Gastrocnemius medialis (tissue), 4 donors: Measurements from ENCODE around the gene MAST2. TPM values are rescaled to one million over a fixed set of nuclear protein-coding genes. Genes with fewer than 3 reads are reported as not detected.
"Not testable (repeated sequence)": the region's sequence is repeated elsewhere in the genome, so short reads cannot be mapped to it uniquely, and the experiment has no call there.

Experiments used
- ATAC-seq, 2 donors: fragments of 150-250 bp; one replicate each; pipeline ENCODE4 v1.9.1; 2016
- DNase-seq, 2 donors: peaks; one replicate each; pipeline ENCODE4 v3.0.0-alpha.2; 2019
- H3K27ac ChIP-seq, 4 donors: fragments of 200-600 bp; sonication (generic); 1 replicate in 1 of 4; 2 replicates in 3 of 4; pipeline ENCODE4 v1.5.1; 2016 to 2018; ENCODE audit warnings: mild to moderate bottlenecking in 2 of 4, moderate library complexity in 1 of 4
- H3K27me3 ChIP-seq, 3 donors: fragments of 200-600 bp; sonication (generic) in 2 of 3; 1 replicate in 1 of 3; 2 replicates in 2 of 3; pipeline versions ENCODE4 v1.5.1 to v1.6.0; 2016 to 2019; ENCODE audit warnings: mild to moderate bottlenecking in 1 of 3, moderate library complexity in 1 of 3
- H3K36me3 ChIP-seq, 2 donors: fragments of 200-600 bp; sonication (generic) in 1 of 2; one replicate each; pipeline ENCODE4 v1.5.1; 2017 to 2018
- H3K4me1 ChIP-seq, 2 donors: fragments of 200-600 bp; sonication (generic) in 1 of 2; one replicate each; pipeline ENCODE4 v1.5.1; 2016 to 2017; ENCODE audit warnings: mild to moderate bottlenecking in 2 of 2
- H3K4me3 ChIP-seq, 4 donors: fragments of 200-600 bp; sonication (generic) in 3 of 4; 1 replicate in 1 of 4; 2 replicates in 3 of 4; pipeline ENCODE4 v1.5.1; 2016 to 2019; ENCODE audit warnings: mild to moderate bottlenecking in 2 of 4
- H3K9me3 ChIP-seq, 3 donors: fragments of 200-600 bp; sonication (generic) in 2 of 3; 1 replicate in 1 of 3; 2 replicates in 2 of 3; pipeline ENCODE4 v1.5.1; 2016 to 2019
- POLR2A ChIP-seq, 2 donors: fragments of 450-650 bp; IDR thresholded peaks; one replicate each; pipeline ENCODE4 v1.6.1; 2017; ENCODE audit warnings: antibody characterized with exemption in 2 of 2, mild to moderate bottlenecking in 2 of 2, moderate library complexity in 2 of 2
- in situ Hi-C, 4 donors: fragments of 200-750 bp; cut with MboI; loops; one replicate each; pipeline versions ENCODE4 v1.15.0 to v1.8.0; 2017; ENCODE audit warnings: low sequenced_read_pairs in 4 of 4
- intact Hi-C: fragments of 100-400 bp; cut with DNase I; formaldehyde crosslinking; loops from one replicate; pipeline ENCODE4 v1.15.1; 2023; ENCODE audit warnings: low total_unique reads
- total RNA-seq, 4 donors: library from RNA; depleted of rRNA; stranded (reverse); fragments of >200 nt; gene quantifications; one replicate each; pipeline versions ENCODE4 v1.1.0 to v1.2.3, GENCODE V29; 2016
- TF ChIP-seq, protein P1 (sequence below), 5 experiments: fragments of 450-650 bp in 3 of 5; fragments of 200-600 bp in 2 of 5; sonication (generic) in 2 of 5; IDR thresholded peaks in 4 of 5; conservative IDR thresholded peaks in 1 of 5; 1 replicate in 4 of 5; 2 replicates in 1 of 5; pipeline ENCODE4 v1.5.1; 2016 to 2019; ENCODE audit warnings: antibody characterized with exemption in 5 of 5, mild to moderate bottlenecking in 3 of 5, moderate library complexity in 3 of 5

Gene MAST2
- total RNA-seq, 4 donors from 2014 or later = 110 to 195 (median 162) TPM

DNA sequence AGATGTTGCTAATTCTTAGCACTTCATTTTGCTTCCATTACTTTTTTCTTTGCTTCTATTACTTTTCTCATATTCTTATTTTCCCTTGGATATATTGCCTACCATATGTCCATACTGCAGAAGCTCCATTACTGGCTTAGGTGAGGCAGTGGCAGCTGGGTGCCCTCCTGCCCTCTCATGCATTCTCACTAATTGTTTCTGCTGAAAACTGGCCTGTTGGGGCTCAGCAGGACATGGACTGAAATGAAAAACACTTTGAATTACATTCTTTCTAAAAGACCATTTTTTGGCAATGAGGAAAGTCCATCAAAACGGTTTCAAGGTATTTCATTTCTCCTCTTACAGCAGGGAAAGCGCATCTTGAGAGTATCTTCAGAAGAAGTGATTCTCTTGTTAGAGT is 122.9 kb downstream of the MAST2 start:
- Histone ChIP-seq H3K27me3 (no peaks in the 10 kb centered on the region), H3K4me1 (peaks cover 69 to 82% of the 10 kb centered on the region in 2 donors), H3K36me3 (no peaks in the 10 kb centered on the region), H3K9me3 (no peaks in the 10 kb centered on the region), H3K4me3 (peak overlapping the region in 1 of 4 donors; percentile 19), H3K27ac (peak overlapping the region; percentile 91 to 97 (median 92))
- ATAC-seq (no peak), DNase-seq (no peak)
- in situ Hi-C loops (no loop called here), intact Hi-C loops (no loop called here)
- TF ChIP-seq, protein P1, sequence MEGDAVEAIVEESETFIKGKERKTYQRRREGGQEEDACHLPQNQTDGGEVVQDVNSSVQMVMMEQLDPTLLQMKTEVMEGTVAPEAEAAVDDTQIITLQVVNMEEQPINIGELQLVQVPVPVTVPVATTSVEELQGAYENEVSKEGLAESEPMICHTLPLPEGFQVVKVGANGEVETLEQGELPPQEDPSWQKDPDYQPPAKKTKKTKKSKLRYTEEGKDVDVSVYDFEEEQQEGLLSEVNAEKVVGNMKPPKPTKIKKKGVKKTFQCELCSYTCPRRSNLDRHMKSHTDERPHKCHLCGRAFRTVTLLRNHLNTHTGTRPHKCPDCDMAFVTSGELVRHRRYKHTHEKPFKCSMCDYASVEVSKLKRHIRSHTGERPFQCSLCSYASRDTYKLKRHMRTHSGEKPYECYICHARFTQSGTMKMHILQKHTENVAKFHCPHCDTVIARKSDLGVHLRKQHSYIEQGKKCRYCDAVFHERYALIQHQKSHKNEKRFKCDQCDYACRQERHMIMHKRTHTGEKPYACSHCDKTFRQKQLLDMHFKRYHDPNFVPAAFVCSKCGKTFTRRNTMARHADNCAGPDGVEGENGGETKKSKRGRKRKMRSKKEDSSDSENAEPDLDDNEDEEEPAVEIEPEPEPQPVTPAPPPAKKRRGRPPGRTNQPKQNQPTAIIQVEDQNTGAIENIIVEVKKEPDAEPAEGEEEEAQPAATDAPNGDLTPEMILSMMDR (IDR thresholded peaks at IDR 0.05 in 4 of 5, conservative IDR thresholded peaks at IDR 0.05 in 1 of 5) = no peak
- TF ChIP-seq POLR2A (IDR thresholded peaks at IDR 0.05) = no peak

GRCh38 chr1:45927231-45927915 is 124.0 kb downstream of the MAST2 start:
- ATAC-seq, DNase-seq, H3K27me3 ChIP-seq, H3K36me3 ChIP-seq, H3K4me3 ChIP-seq, intact Hi-C loops, in situ Hi-C loops, H3K9me3 ChIP-seq: not testable (repeated sequence)
- peak overlapping the region; percentile 91 to 97 (median 92) for H3K27ac ChIP-seq
- H3K4me1 ChIP-seq = peaks cover 59 to 71% of the 10 kb centered on the region in 2 donors

- in situ Hi-C loops = no loop called here
- no peak for DNase-seq
- Histone ChIP-seq H3K9me3 (no peaks in the 10 kb centered on the region), H3K36me3 (no peaks in the 10 kb centered on the region), H3K27ac (peak overlapping the region; percentile 91 to 97 (median 92)), H3K27me3 (no peaks in the 10 kb centered on the region), H3K4me3 (no peak overlapping the region), H3K4me1 (peaks cover 50 to 59% of the 10 kb centered on the region in 2 donors)
- TF ChIP-seq, protein P1 (IDR thresholded peaks at IDR 0.05 in 4 of 5, conservative IDR thresholded peaks at IDR 0.05 in 1 of 5) = no peak
- no peak for TF ChIP-seq POLR2A (IDR thresholded peaks at IDR 0.05)
- intact Hi-C loops = no loop called here
- ATAC-seq = no peak
Measured at GRCh38 chr1:45928486-45929205, 125.2 kb downstream of the MAST2 start.

GRCh38 chr1:45929257-45929687 is 125.9 kb downstream of the MAST2 start:
- H3K4me1 ChIP-seq = peaks cover 49 to 53% of the 10 kb centered on the region in 2 donors
- no peaks in the 10 kb centered on the region for H3K9me3 ChIP-seq
- no peak for TF ChIP-seq POLR2A (IDR thresholded peaks at IDR 0.05)
- TF ChIP-seq, protein P1 (IDR thresholded peaks at IDR 0.05 in 4 of 5, conservative IDR thresholded peaks at IDR 0.05 in 1 of 5) = no peak
- intact Hi-C loops (no loop called here), in situ Hi-C loops (no loop called here)
- no peaks in the 10 kb centered on the region for H3K27me3 ChIP-seq
- H3K36me3 ChIP-seq = no peaks in the 10 kb centered on the region
- H3K27ac ChIP-seq = peak overlapping the region; percentile 91 to 97 (median 92)
- H3K4me3 ChIP-seq = no peak overlapping the region
- DNase-seq (no peak), ATAC-seq (peak; percentile 15 to 23)
